Fibroblast of the conjunctiva (primary cell): ENCODE results near the gene TOM1L2.
"Not testable (repeated sequence)": the region's sequence is repeated elsewhere in the genome, so short reads cannot be mapped to it uniquely, and the experiment has no call there.

ENCODE experiments used
- DNase-seq: peaks from one replicate; pipeline ENCODE4 v3.0.0-alpha.2; 2010; ENCODE audit warnings: low read depth

The TOM1L2 gene

GRCh38 chr17:17819111-17819510 is 153.1 kb downstream of the TOM1L2 start:
- DNase-seq = no peak

- no peak for DNase-seq
Observed at GRCh38 chr17:17818088-17818526, 154.1 kb downstream of the TOM1L2 start.

DNA sequence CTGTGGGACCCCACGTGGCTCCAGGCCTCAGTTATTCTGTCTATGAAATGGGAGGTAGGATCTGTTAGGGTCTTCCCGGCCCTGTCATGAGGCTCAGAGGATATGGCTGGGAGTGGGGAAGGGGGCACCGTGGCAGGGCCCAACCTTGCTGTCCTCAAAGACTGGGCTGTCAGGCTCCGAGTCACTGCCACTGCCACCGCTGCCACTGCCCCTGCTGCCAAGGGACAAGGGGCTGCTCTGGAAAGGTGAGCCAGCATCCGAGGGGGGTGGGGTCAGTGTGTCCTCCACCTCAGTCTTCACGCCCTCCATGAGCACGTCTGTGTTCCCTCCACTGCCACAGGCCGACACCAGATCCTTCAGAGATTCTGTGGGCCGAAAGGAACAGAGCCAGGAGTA is 154.7 kb downstream of the TOM1L2 start:
- no peak for DNase-seq

- no peak for DNase-seq
Observed at GRCh38 chr17:17816831-17817551, 155.2 kb downstream of the TOM1L2 start.

DNA sequence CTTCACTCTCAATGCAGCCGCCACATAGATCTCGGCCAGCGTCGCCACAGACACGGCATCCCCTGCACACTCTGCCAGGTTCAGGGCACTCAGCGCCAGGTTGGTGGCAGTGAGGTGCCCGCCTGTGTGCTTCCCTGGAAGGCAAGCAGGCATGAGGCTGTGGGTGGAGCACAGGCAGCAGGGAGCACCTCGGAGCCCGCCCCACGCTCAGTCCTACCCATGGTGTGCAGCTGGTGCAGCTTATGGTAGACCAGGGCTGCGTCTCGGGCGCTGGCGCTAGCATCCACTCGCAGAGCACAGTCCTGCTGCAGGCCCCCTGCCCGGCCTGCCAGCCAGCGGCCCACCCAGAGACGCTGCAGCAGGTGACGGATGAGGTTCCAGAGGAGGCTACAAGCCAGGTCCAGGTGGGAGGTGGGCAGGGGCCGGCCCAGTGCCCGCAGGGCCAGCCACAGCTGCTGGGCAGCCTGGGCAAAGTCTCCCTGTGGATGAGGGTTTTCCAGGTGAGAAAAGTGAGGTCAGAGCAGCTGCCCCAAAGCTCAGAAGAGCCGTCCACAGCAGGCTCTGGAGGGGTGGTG is 155.9 kb downstream of the TOM1L2 start:
- DNase-seq = no peak

DNA sequence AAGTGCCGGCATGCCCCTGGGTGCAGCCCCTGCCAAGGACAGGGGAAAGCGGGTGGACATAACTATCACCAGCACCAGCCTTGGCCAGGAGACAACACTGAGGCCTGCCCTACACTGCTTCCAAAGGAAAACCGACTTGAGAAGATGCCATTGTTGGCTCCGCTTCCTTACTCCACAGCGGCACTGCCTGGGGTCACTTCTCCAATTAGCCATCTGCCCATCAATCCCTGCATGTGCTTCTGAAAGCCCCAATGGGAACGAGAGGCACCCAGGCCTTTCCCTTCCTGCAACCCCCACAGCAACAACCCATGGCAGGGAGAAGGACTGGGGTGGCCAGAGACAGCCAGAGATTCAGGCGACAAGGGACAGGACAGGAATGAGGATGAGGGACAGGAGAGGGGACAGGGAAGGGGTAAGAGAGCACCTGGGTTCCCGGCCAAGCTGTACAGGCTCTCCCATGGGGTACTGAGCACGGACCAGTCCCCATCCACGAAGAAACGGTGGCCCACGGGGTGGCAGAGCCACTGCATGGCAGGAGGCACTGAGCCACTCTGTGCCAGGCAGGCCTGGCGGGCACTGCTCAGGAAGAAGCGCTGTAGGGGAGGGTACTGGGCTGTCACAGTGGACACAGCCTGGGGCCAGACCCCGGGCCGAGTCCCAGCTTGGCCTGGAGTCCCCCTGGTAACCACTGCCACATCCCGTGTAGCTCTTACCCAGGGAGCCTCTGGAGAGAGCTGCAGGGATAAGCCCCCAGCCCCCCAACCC is 156.6 kb downstream of the TOM1L2 start:
- DNase-seq = no peak

- DNase-seq = no peak
Observed at GRCh38 chr17:17815062-17815406, 157.2 kb downstream of the TOM1L2 start.

DNA sequence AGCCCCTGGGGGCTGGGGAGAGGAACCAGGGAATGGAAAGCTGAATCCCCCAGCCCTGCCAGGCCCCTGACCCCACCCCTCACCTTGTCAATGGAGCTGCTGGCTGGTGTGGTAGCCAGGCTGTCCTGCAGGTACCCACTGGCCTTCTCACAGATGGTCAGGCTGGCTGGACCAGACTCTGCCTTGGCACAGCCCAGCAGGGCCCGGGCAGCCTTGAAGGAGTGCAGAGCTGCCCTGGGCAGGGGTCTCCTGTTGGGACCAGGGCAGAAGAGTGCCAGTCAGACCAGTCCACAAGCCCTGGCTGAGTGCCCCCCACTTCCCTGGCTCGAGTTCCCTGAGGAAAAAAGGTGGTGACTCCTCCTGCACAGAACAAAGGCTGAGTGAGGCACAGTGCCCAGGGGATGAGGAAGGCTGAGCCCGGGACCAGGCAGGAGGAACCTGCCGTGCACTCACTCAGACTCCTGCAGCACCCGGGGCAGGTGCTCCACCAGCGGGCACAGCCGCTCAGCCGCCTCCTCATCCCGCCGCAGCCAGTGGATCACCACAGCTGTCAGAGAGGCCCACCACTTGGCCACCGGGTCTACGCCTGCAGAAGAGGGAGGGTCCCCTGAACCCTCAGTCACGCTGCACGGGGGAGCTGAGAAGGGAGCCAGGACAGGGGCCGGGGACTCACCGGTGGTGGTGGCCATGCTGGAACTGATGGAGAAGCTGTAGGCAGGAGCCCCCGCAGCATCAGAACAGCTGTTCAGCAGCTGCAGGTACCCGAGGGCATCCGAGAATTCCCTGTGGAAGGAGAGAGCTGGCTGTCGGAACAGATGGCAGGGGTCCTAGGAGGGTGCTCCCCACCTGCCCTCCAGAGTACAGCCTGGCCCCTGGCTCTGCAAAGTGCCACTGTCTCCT is 157.8 kb downstream of the TOM1L2 start:
- DNase-seq = no peak

GRCh38 chr17:17813725-17814095 is 158.5 kb downstream of the TOM1L2 start:
- DNase-seq = no peak

DNA sequence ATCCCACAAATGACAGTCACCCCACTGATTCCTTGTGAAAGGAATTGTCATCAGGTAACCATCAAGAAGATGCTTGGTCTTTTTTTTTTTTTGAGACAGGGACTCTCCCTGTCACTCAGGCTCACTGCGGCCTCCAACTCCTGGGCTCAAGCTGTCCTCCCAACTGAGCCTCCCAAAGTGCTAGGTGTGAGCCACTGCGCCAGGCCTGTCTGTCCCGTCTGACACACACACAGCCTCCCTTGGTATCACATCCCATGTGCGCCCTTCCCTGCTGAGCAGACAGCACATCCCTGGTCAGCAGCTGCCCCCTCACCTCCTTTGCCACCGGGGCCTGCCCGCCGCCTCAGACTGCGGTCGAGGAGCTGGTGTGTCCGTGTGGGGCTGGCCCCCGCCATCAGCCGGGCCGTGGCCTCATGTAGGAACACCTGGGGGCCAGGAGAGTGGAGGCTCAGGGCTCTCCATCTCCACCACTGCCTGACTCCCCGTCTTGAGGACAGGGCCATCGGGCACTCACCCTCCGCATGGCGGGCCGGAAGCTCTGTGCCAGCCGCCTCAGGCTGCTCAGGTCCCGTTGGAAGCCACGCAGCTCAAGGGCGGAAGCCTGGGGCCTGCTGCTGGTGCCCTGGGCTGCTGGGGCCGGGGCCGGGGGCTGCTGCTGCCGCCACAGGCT is 159.0 kb downstream of the TOM1L2 start:
- DNase-seq = no peak

GRCh38 chr17:17812211-17813054 is 159.8 kb downstream of the TOM1L2 start:
- DNase-seq = no peak

- no peak for DNase-seq
Observed at GRCh38 chr17:17811381-17812210, 160.6 kb downstream of the TOM1L2 start.

GRCh38 chr17:17810895-17811248 is 161.3 kb downstream of the TOM1L2 start:
- DNase-seq = no peak

GRCh38 chr17:17810084-17810894 is 161.9 kb downstream of the TOM1L2 start:
- peak; percentile 57 for DNase-seq

GRCh38 chr17:17809531-17810083 is 162.6 kb downstream of the TOM1L2 start:
- no peak for DNase-seq

- peak; percentile 44 for DNase-seq
Observed at GRCh38 chr17:17808706-17809432, 163.3 kb downstream of the TOM1L2 start.

DNA sequence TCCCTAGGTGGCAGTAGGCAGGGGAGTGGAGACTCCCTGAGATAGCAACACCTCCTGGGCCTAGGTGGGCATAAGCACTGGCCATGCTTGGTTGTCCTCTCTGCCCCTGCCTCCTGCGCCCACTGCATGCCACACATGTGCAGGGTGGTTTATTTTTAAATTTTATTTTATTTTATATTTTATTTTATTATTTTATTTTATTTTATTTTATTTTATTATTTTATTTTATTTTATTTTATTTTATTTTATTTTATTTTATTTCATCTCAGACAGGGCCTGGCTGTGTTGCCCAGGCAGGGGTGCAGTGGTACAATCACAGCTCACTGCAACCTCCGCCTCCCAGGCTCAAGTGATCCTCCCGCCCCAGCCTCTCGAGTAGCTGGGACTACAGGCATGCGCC is 164.0 kb downstream of the TOM1L2 start:
- not testable (repeated sequence) for DNase-seq

GRCh38 chr17:17807440-17807839 is 164.8 kb downstream of the TOM1L2 start:
- no peak for DNase-seq
